HepG2 (cell line): Measurements from ENCODE around the gene CCNB1. TPM values are rescaled to one million over a fixed set of nuclear protein-coding genes. Genes with fewer than 3 reads are reported as not detected.

Experiments used
- ATAC-seq: fragments of 200-7000 bp; cut with Tn5 transposase; 3 replicates; pipeline ENCODE4 v1.9.1; 2020; ENCODE audit warnings: mild to moderate bottlenecking, moderate library complexity
- BruUV-seq: library from RNA; stranded (reverse); fragments of 400-500 nt; replicated peaks from 2 replicates; lab custom pipeline; 2021; lab: Mats Ljungman, UMichigan
- CTCF ChIA-PET: fragments of 300-600 bp; formaldehyde crosslinking; extraction: SDS; loops from one replicate; lab custom pipeline; 2021; ENCODE audit warnings: low total read pairs, inconsistent platforms, low intra/inter-chr PET ratio; lab: Yijun Ruan, JAX
- POLR2A ChIA-PET: fragments of 350-600 bp; sonication (Branson Sonifier 250); formaldehyde crosslinking; loops from one replicate; lab custom pipeline; 2020; ENCODE audit warnings: antibody characterized with exemption, inconsistent platforms; lab: Yijun Ruan, JAX
- DNase-seq: peaks from one replicate; pipeline ENCODE4 v3.0.0-alpha.2; 2015; ENCODE audit warnings: low spot score
- FAIRE-seq: peaks from 3 replicates; lab custom pipeline; 2011; peaks lifted over from hg19 to GRCh38; lab: Jason Lieb, UNC
- H2AFZ ChIP-seq: one replicate; pipeline ENCODE4 v1.6.1; 2011; ENCODE audit warnings: low read length, inconsistent platforms
- H3K27ac ChIP-seq: fragments of 300-600 bp; 3 replicates; pipeline ENCODE4 v1.8.0; 2011; ENCODE audit warnings: mixed run types, mild to moderate bottlenecking, mixed read lengths, low read length, inconsistent platforms; ENCODE audit not compliant: insufficient read depth; ENCODE audit errors: extremely low read length
- H3K27me3 ChIP-seq, 2 experiments: fragments of 200-600 bp in 1 of 2; 2 replicates in 1 of 2; 3 replicates in 1 of 2; pipeline versions ENCODE4 v1.6.0 to v1.8.0; 2011; ENCODE audit warnings: low read length in 2 of 2, mild to moderate bottlenecking in 2 of 2, moderate library complexity in 2 of 2, inconsistent platforms in 1 of 2; ENCODE audit not compliant: insufficient read depth in 2 of 2, control insufficient read depth in 1 of 2
- H3K36me3 ChIP-seq, 2 experiments: fragments of 200-600 bp in 1 of 2; replicated peaks in 1 of 2; 2 replicates in 1 of 2; 3 replicates in 1 of 2; pipeline versions ENCODE4 v1.5.1 to v1.8.0; 2011; ENCODE audit warnings: low read length in 2 of 2, inconsistent platforms in 1 of 2; ENCODE audit not compliant: insufficient read depth in 2 of 2, control insufficient read depth in 1 of 2
- H3K4me1 ChIP-seq: 2 replicates; pipeline ENCODE4 v1.5.1; 2012; ENCODE audit warnings: low read length, inconsistent platforms; ENCODE audit not compliant: insufficient read depth
- H3K4me2 ChIP-seq: 2 replicates; pipeline ENCODE4 v1.6.0; 2011; ENCODE audit warnings: low read depth, low read length, inconsistent platforms
- H3K4me3 ChIP-seq, 3 experiments: fragments of 200-600 bp in 1 of 3; sonication (generic), shearing (Covaris generic) in 1 of 3; replicated peaks in 1 of 3; 2 replicates each; pipeline ENCODE4 v1.5.1; 2011 to 2016; ENCODE audit warnings: low read length in 3 of 3, inconsistent platforms in 2 of 3, low read depth in 2 of 3, mild to moderate bottlenecking in 2 of 3, control low read depth in 1 of 3, mixed read lengths in 1 of 3; ENCODE audit not compliant: insufficient read depth in 1 of 3
- H3K79me2 ChIP-seq: one replicate; pipeline ENCODE4 v1.6.1; 2011; ENCODE audit warnings: low read length, inconsistent platforms; ENCODE audit not compliant: insufficient read depth
- H3K9ac ChIP-seq: 2 replicates; pipeline ENCODE4 v1.6.0; 2011; ENCODE audit warnings: mild to moderate bottlenecking, low read depth, low read length, inconsistent platforms; ENCODE audit not compliant: insufficient read depth
- H3K9me3 ChIP-seq: 2 replicates; pipeline ENCODE4 v1.5.1; 2012; ENCODE audit warnings: mild to moderate bottlenecking, low read length
- H4K20me1 ChIP-seq: 2 replicates; pipeline ENCODE4 v1.6.0; 2011; ENCODE audit warnings: inconsistent platforms, mild to moderate bottlenecking, low read length, moderate library complexity; ENCODE audit not compliant: insufficient read depth
- AHDC1 ChIP-seq: sonication (generic); formaldehyde crosslinking; IDR thresholded peaks from 2 replicates; pipeline ENCODE4 v1.5.1; 2020; ENCODE audit warnings: mild to moderate bottlenecking, missing genetic modification reagents, borderline replicate concordance
- HNRNPL ChIP-seq: fragments of 200-400 bp; formaldehyde crosslinking; IDR thresholded peaks from 2 replicates; pipeline ENCODE4 v1.6.1; 2017; ENCODE audit warnings: mild to moderate bottlenecking, low read depth, low read length
- KAT7 ChIP-seq: IDR thresholded peaks from 2 replicates; pipeline ENCODE4 v1.6.1; 2018; ENCODE audit warnings: borderline replicate concordance, missing compliant biosample characterization
- MAF1 ChIP-seq: sonication (generic); formaldehyde crosslinking; IDR thresholded peaks from 2 replicates; pipeline ENCODE4 v1.5.0; 2020; ENCODE audit warnings: missing genetic modification reagents, borderline replicate concordance
- MAFK ChIP-seq, 2 experiments: IDR thresholded peaks in 1 of 2; conservative IDR thresholded peaks in 1 of 2; 2 replicates each; pipeline ENCODE4 v1.6.1; 2011; ENCODE audit warnings: improper control_type of control experiment in 2 of 2, low read length in 2 of 2
- PITX1 ChIP-seq: sonication (generic); formaldehyde crosslinking; IDR thresholded peaks from 2 replicates; pipeline ENCODE4 v1.5.1; 2020; ENCODE audit warnings: mild to moderate bottlenecking, missing genetic modification reagents
- ZNF280D ChIP-seq: sonication (generic); formaldehyde crosslinking; IDR thresholded peaks from 2 replicates; pipeline ENCODE4 v1.5.1; 2020; ENCODE audit warnings: mild to moderate bottlenecking, missing genetic modification reagents
- ZNF550 ChIP-seq: sonication (generic); formaldehyde crosslinking; IDR thresholded peaks from 2 replicates; pipeline ENCODE4 v1.4.0; 2020; ENCODE audit warnings: mild to moderate bottlenecking, missing genetic modification reagents, borderline replicate concordance
- ZNF563 ChIP-seq: sonication (generic); formaldehyde crosslinking; IDR thresholded peaks from 2 replicates; pipeline ENCODE4 v1.8.0; 2022; ENCODE audit warnings: mild to moderate bottlenecking, moderate library complexity, missing genetic modification reagents
- ZNF619 ChIP-seq: sonication (generic); formaldehyde crosslinking; IDR thresholded peaks from 2 replicates; pipeline ENCODE4 v1.4.0; 2020; ENCODE audit warnings: mild to moderate bottlenecking, missing genetic modification reagents
- whole genome bisulfite sequencing: methylation state at CpG from one replicate; pipeline ENCODE4 v1.1.6; 2017; ENCODE audit warnings: low lambda C conversion rate; 5-methylcytosine and 5-hydroxymethylcytosine counted together
- in situ Hi-C: cut with HindIII; loops from 2 replicates; pipeline ENCODE4 v1.10.0; 2017; ENCODE audit warnings: low pct_unique_long_range_greater_than_20kb; ENCODE audit not compliant: extremely low pct_ligation_motif_present
- intact Hi-C: fragments of 100-400 bp; cut with micrococcal nuclease; formaldehyde crosslinking; loops from one replicate; pipeline ENCODE4 v1.10.0; 2022; ENCODE audit not compliant: unreplicated experiment
- polyA plus RNA-seq, 8 experiments: library from polyadenylated mRNA; depleted of rRNA in 3 of 8; stranded (reverse) in 7 of 8; unstranded in 1 of 8; fragments of >200 nt; fragmentation: Illumina TruSeq in 4 of 8; extraction: Trizol in 4 of 8; gene quantifications; 2 replicates each; pipeline versions ENCODE4 v1.2.1 to v1.2.3, GENCODE V29; 2011 to 2016; ENCODE audit warnings: low read depth in 4 of 8, missing spikeins in 1 of 8, mixed read lengths in 1 of 8; ENCODE audit not compliant: insufficient read depth in 1 of 8
- total RNA-seq, 5 experiments: library from RNA; depleted of rRNA; stranded (reverse); fragments of >200 nt; fragmentation: Illumina TruSeq; extraction: Trizol; gene quantifications; 2 replicates each; pipeline ENCODE4 v1.2.3, GENCODE V29; 2016; ENCODE audit warnings: low read depth in 1 of 5
- TF ChIP-seq, protein P1 (sequence below): sonication (generic); formaldehyde crosslinking; conservative IDR thresholded peaks from 2 replicates; pipeline ENCODE4 v1.4.0; 2020; ENCODE audit warnings: missing genetic modification reagents
- TF ChIP-seq, protein P2 (sequence below): sonication (generic); formaldehyde crosslinking; IDR thresholded peaks from 2 replicates; pipeline ENCODE4 v1.4.0; 2020; ENCODE audit warnings: missing genetic modification reagents, borderline replicate concordance

Gene CCNB1
- total and polyA plus RNA-seq, 2 of the 13 experiments (the other 11 are each of a cell fraction or from before 2014, with no cell fraction given) = 82.3 to 316 TPM

GRCh38 chr5:69160651-69161050, 6.3 kb upstream of the CCNB1 start:
- Histone ChIP-seq H2AFZ (no peak overlapping the region), H3K79me2 (no peaks in the 10 kb centered on the region), H3K27me3 (no peaks in the 10 kb centered on the region; a peak in 1 of 5 replicates), H3K27ac (no peak overlapping the region), H3K9me3 (no peaks in the 10 kb centered on the region), H4K20me1 (no peaks in the 10 kb centered on the region), H3K9ac (no peak overlapping the region), H3K4me1 (no peaks in the 10 kb centered on the region), H3K4me3 (no peak overlapping the region), H3K4me2 (no peak overlapping the region), H3K36me3 (no peaks in the 10 kb centered on the region)
- CTCF ChIA-PET = no interaction called here
- ATAC-seq (no peak), DNase-seq (no peak), FAIRE-seq (no peak)
- BruUV-seq = no TSS peak
- 84% methylated on average over 16 of the region's 16 CpGs for WGBS
- POLR2A ChIA-PET = no interaction called here
- in situ Hi-C loops = no loop called here
- intact Hi-C loops = no loop called here
- TF ChIP-seq MAFK (conservative IDR thresholded peaks at IDR 0.05 in 1 of 2, IDR thresholded peaks at IDR 0.05 in 1 of 2; ENCODE audit: low read length in 2 of 2) (no peak), ZNF280D (CRISPR knock-in tag) (no peak), MAF1 (CRISPR knock-in tag) (no peak), HNRNPL (no peak), ZNF563 (CRISPR knock-in tag) (no peak), AHDC1 (no peak), ZNF550 (CRISPR knock-in tag) (no peak), PITX1 (CRISPR knock-in tag) (no peak), ZNF619 (CRISPR knock-in tag) (no peak), KAT7 (no peak)
- TF ChIP-seq, protein P1, sequence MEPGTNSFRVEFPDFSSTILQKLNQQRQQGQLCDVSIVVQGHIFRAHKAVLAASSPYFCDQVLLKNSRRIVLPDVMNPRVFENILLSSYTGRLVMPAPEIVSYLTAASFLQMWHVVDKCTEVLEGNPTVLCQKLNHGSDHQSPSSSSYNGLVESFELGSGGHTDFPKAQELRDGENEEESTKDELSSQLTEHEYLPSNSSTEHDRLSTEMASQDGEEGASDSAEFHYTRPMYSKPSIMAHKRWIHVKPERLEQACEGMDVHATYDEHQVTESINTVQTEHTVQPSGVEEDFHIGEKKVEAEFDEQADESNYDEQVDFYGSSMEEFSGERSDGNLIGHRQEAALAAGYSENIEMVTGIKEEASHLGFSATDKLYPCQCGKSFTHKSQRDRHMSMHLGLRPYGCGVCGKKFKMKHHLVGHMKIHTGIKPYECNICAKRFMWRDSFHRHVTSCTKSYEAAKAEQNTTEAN (CRISPR knock-in tag) = no peak
- TF ChIP-seq, protein P2, sequence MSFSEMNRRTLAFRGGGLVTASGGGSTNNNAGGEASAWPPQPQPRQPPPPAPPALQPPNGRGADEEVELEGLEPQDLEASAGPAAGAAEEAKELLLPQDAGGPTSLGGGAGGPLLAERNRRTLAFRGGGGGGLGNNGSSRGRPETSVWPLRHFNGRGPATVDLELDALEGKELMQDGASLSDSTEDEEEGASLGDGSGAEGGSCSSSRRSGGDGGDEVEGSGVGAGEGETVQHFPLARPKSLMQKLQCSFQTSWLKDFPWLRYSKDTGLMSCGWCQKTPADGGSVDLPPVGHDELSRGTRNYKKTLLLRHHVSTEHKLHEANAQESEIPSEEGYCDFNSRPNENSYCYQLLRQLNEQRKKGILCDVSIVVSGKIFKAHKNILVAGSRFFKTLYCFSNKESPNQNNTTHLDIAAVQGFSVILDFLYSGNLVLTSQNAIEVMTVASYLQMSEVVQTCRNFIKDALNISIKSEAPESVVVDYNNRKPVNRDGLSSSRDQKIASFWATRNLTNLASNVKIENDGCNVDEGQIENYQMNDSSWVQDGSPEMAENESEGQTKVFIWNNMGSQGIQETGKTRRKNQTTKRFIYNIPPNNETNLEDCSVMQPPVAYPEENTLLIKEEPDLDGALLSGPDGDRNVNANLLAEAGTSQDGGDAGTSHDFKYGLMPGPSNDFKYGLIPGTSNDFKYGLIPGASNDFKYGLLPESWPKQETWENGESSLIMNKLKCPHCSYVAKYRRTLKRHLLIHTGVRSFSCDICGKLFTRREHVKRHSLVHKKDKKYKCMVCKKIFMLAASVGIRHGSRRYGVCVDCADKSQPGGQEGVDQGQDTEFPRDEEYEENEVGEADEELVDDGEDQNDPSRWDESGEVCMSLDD (CRISPR knock-in tag) = no peak
